ENCODE measurements around the gene UGGT2.

Gene UGGT2

GRCh38 chr13:95805921-95806320 is 247.3 kb downstream of the UGGT2 start:
- no peaks in the 10 kb centered on the region for H3K79me2 ChIP-seq (ENCODE audit: control insufficient read depth, low read length)
- no peak for TF ChIP-seq EZH2phosphoT487 (IDR thresholded peaks at IDR 0.05; ENCODE audit: borderline replicate concordance, low read length)
- TF ChIP-seq CTCF (IDR thresholded peaks at IDR 0.05; ENCODE audit: low read depth, low read length, poor library complexity, severe bottlenecking), result no peak
- peaks cover 3% of the 10 kb centered on the region; the same call in 1 of the 2 replicates for H3K9me3 ChIP-seq (ENCODE audit: control insufficient read depth, insufficient read depth, low read length)
- H3K4me2 ChIP-seq (ENCODE audit: low read length), result no peak overlapping the region
- no peaks in the 10 kb centered on the region for H3K27me3 ChIP-seq (ENCODE audit: control insufficient read depth, low read length)
- H3K36me3 ChIP-seq (ENCODE audit: control insufficient read depth, low read length), result no peaks in the 10 kb centered on the region
- no peak overlapping the region for H3K4me3 ChIP-seq (ENCODE audit: low read length)
- H3K27ac ChIP-seq (ENCODE audit: low read depth, low read length), result no peak overlapping the region
- no peaks in the 10 kb centered on the region for H3K9me2 ChIP-seq (replicated peaks; ENCODE audit: control insufficient read depth, low read length)
- H3K4me1 ChIP-seq (ENCODE audit: control insufficient read depth, low read length), result no peaks in the 10 kb centered on the region
- H3F3A ChIP-seq (ENCODE audit: control insufficient read depth, insufficient read depth), result no peaks in the 10 kb centered on the region
- no peaks in the 10 kb centered on the region for H4K20me1 ChIP-seq (ENCODE audit: control insufficient read depth, insufficient read depth, low read depth, low read length)

GRCh38 chr13:95801825-95802224 is 251.4 kb downstream of the UGGT2 start:
- no peaks in the 10 kb centered on the region for H3K79me2 ChIP-seq (ENCODE audit: control insufficient read depth, low read length)
- H3K4me3 ChIP-seq (ENCODE audit: low read length), result no peak overlapping the region
- TF ChIP-seq CTCF (IDR thresholded peaks at IDR 0.05; ENCODE audit: low read depth, low read length, poor library complexity, severe bottlenecking), result no peak
- no peak for TF ChIP-seq EZH2phosphoT487 (IDR thresholded peaks at IDR 0.05; ENCODE audit: borderline replicate concordance, low read length)
- H3K4me2 ChIP-seq (ENCODE audit: low read length), result no peak overlapping the region
- no peaks in the 10 kb centered on the region for H3K9me3 ChIP-seq (ENCODE audit: control insufficient read depth, insufficient read depth, low read length)
- H4K20me1 ChIP-seq (ENCODE audit: control insufficient read depth, insufficient read depth, low read depth, low read length), result no peaks in the 10 kb centered on the region
- H3K27ac ChIP-seq (ENCODE audit: low read depth, low read length), result no peak overlapping the region
- no peaks in the 10 kb centered on the region for H3K4me1 ChIP-seq (ENCODE audit: control insufficient read depth, low read length)
- H3K36me3 ChIP-seq (ENCODE audit: control insufficient read depth, low read length), result no peaks in the 10 kb centered on the region
- H3K9me2 ChIP-seq (replicated peaks; ENCODE audit: control insufficient read depth, low read length), result no peaks in the 10 kb centered on the region
- no peaks in the 10 kb centered on the region for H3K27me3 ChIP-seq (ENCODE audit: control insufficient read depth, low read length)
- H3F3A ChIP-seq (ENCODE audit: control insufficient read depth, insufficient read depth), result no peaks in the 10 kb centered on the region

GRCh38 chr13:95800436-95800835 is 252.8 kb downstream of the UGGT2 start:
- Histone ChIP-seq H3K9me2 (replicated peaks; ENCODE audit: control insufficient read depth, low read length) (no peaks in the 10 kb centered on the region), H3F3A (ENCODE audit: control insufficient read depth, insufficient read depth) (no peaks in the 10 kb centered on the region), H3K4me2 (ENCODE audit: low read length) (no peak overlapping the region), H3K27ac (ENCODE audit: low read depth, low read length) (no peak overlapping the region), H3K9me3 (ENCODE audit: control insufficient read depth, insufficient read depth, low read length) (no peaks in the 10 kb centered on the region), H3K36me3 (ENCODE audit: control insufficient read depth, low read length) (no peaks in the 10 kb centered on the region), H3K4me1 (ENCODE audit: control insufficient read depth, low read length) (no peaks in the 10 kb centered on the region), H3K27me3 (ENCODE audit: control insufficient read depth, low read length) (no peaks in the 10 kb centered on the region), H4K20me1 (ENCODE audit: control insufficient read depth, insufficient read depth, low read depth, low read length) (no peaks in the 10 kb centered on the region), H3K79me2 (ENCODE audit: control insufficient read depth, low read length) (no peaks in the 10 kb centered on the region), H3K4me3 (ENCODE audit: low read length) (no peak overlapping the region)
- TF ChIP-seq EZH2phosphoT487 (IDR thresholded peaks at IDR 0.05; ENCODE audit: borderline replicate concordance, low read length), result no peak
- no peak for TF ChIP-seq CTCF (IDR thresholded peaks at IDR 0.05; ENCODE audit: low read depth, low read length, poor library complexity, severe bottlenecking)

Data from DOHH2 (cell line).